ENCODE results near the gene EARS2. TPM values are rescaled to one million over a fixed set of nuclear protein-coding genes. Genes with fewer than 3 reads are reported as not detected.
"Not testable (repeated sequence)": the region's sequence is repeated elsewhere in the genome, so short reads cannot be mapped to it uniquely, and the experiment has no call there.

Gene EARS2
- total RNA-seq, 2 experiments from 2014 or later = 26.6 to 31.9 TPM

GRCh38 chr16:23511731-23512130, 45.4 kb downstream of the EARS2 start:
- no peak overlapping the region for H3K27ac Mint-ChIP-seq

GRCh38 chr16:23510915-23511270, 46.3 kb downstream of the EARS2 start:
- DNase-seq; ATAC-seq; POLR2A ChIA-PET; H3K9me3 Mint-ChIP-seq (ENCODE audit: low read depth); H3K27me3 Mint-ChIP-seq: not testable (repeated sequence)
- H3K4me3 Mint-ChIP-seq = peak overlapping the region; percentile 75
- H3K27ac Mint-ChIP-seq = peak overlapping the region; percentile 78
- H3K36me3 Mint-ChIP-seq (ENCODE audit: low read depth) = peaks cover 31% of the 10 kb centered on the region
- intact Hi-C loops (cut with DNase I, micrococcal nuclease) = loop anchor here in 1 of 2 experiments (1.0 kb wide), 5 partner anchors 46 to 362 kb away; partner anchors contain the start of genes COG7, DCTN5, EARS2 and NDUFAB1
- peaks cover 47% of the 10 kb centered on the region for H3K4me1 Mint-ChIP-seq
- CTCF ChIA-PET = interaction anchor here (1.0 kb wide), 1 partner anchor 59 kb away, joined by 3 read pairs; no protein-coding TSS in a partner anchor

More at GRCh38 chr16:23511731-23512130, 45.4 kb downstream of the EARS2 start:
- H3K27me3 Mint-ChIP-seq = no peaks in the 10 kb centered on the region
- H3K4me3 Mint-ChIP-seq = no peak overlapping the region
- POLR2A ChIA-PET = no interaction called here
- no peak for ATAC-seq
- CTCF ChIA-PET = interaction anchor here (1.0 kb wide), 1 partner anchor 60 kb away, joined by 3 read pairs; no protein-coding TSS in a partner anchor
- no peak for DNase-seq
- H3K36me3 Mint-ChIP-seq (ENCODE audit: low read depth) = peaks cover 24% of the 10 kb centered on the region
- H3K4me1 Mint-ChIP-seq = peaks cover 44% of the 10 kb centered on the region
- no peaks in the 10 kb centered on the region for H3K9me3 Mint-ChIP-seq (ENCODE audit: low read depth)
- intact Hi-C loops (cut with DNase I, micrococcal nuclease) = no loop called here

- intact Hi-C loops (cut with DNase I, micrococcal nuclease) = loop anchor here in 1 of 2 experiments (1.0 kb wide), 5 partner anchors 47 to 361 kb away; partner anchors contain the start of genes COG7, DCTN5, EARS2 and NDUFAB1
- POLR2A ChIA-PET = interaction anchor here (0.7 kb wide), 1 partner anchor 168 kb away, joined by 6 read pairs; no protein-coding TSS in a partner anchor
- Mint-ChIP-seq H3K27me3 (no peaks in the 10 kb centered on the region), H3K4me1 (peaks cover 48% of the 10 kb centered on the region), H3K4me3 (peak within 1 kb of the TSS; percentile 89), H3K27ac (peak within 1 kb of the TSS; percentile 78), H3K36me3 (ENCODE audit: low read depth) (peaks cover 30% of the 10 kb centered on the region), H3K9me3 (ENCODE audit: low read depth) (no peaks in the 10 kb centered on the region)
- DNase-seq = peak; percentile 88
- CTCF ChIA-PET = interaction anchor here (0.6 to 1.0 kb wide), 3 partner anchors 28 to 566 kb away, joined by 3 read pairs; no protein-coding TSS in a partner anchor
- ATAC-seq = peak; percentile 87
Measured at GRCh38 chr16:23510164-23510914, 46.8 kb downstream of the EARS2 start, which contains the start of gene GGA2. TSS of gene GGA2 (minus strand) at chr16:23510494. CDS start at chr16:23510411, 83 bp downstream.

- POLR2A ChIA-PET = interaction anchor here (0.7 kb wide), 1 partner anchor 168 kb away, joined by 6 read pairs; no protein-coding TSS in a partner anchor
- Mint-ChIP-seq H3K27ac (peak overlapping the region; percentile 76), H3K4me3 (peak overlapping the region; percentile 89), H3K9me3 (ENCODE audit: low read depth) (no peaks in the 10 kb centered on the region), H3K36me3 (ENCODE audit: low read depth) (peaks cover 29% of the 10 kb centered on the region), H3K4me1 (peaks cover 49% of the 10 kb centered on the region), H3K27me3 (no peaks in the 10 kb centered on the region)
- CTCF ChIA-PET = interaction anchor here (0.6 kb wide), 1 partner anchor 566 kb away, joined by 3 read pairs; no protein-coding TSS in a partner anchor
- intact Hi-C loops (cut with DNase I, micrococcal nuclease) = loop anchor here (1.0 to 2.0 kb wide), 6 partner anchors 48 to 360 kb away; partner anchors contain the start of genes NDUFAB1 (in 2 of the 2), COG7 (in 1 of the 2), DCTN5 (in 1 of the 2) and EARS2 (in 1 of the 2)
- peak; percentile 16 for ATAC-seq
- peak; percentile 48 for DNase-seq
Measured at GRCh38 chr16:23509782-23510163, 47.4 kb downstream of the EARS2 start.

GRCh38 chr16:23509441-23509754, 47.8 kb downstream of the EARS2 start:
- DNase-seq = no peak
- Mint-ChIP-seq H3K4me1 (peaks cover 49% of the 10 kb centered on the region), H3K4me3 (peak overlapping the region; percentile 89), H3K9me3 (ENCODE audit: low read depth) (no peaks in the 10 kb centered on the region), H3K36me3 (ENCODE audit: low read depth) (peaks cover 27% of the 10 kb centered on the region), H3K27me3 (no peaks in the 10 kb centered on the region), H3K27ac (peak overlapping the region; percentile 68)
- ChIA-PET CTCF (no interaction called here), POLR2A (no interaction called here)
- intact Hi-C loops (cut with DNase I, micrococcal nuclease) = loop anchor here in 1 of 2 experiments (2.0 kb wide), 1 partner anchor 87 kb away; the partner anchor contains the start of gene NDUFAB1
- no peak for ATAC-seq

GRCh38 chr16:23508589-23509440, 48.3 kb downstream of the EARS2 start:
- DNase-seq = no peak
- ChIA-PET CTCF (no interaction called here), POLR2A (no interaction called here)
- peak overlapping the region; percentile 68 for H3K27ac Mint-ChIP-seq
- no peaks in the 10 kb centered on the region for H3K27me3 Mint-ChIP-seq
- intact Hi-C loops (cut with DNase I, micrococcal nuclease) = loop anchor here in 1 of 2 experiments (2.0 kb wide), 1 partner anchor 88 kb away; the partner anchor contains the start of gene NDUFAB1
- peaks cover 25% of the 10 kb centered on the region for H3K36me3 Mint-ChIP-seq (ENCODE audit: low read depth)
- peaks cover 55% of the 10 kb centered on the region for H3K4me1 Mint-ChIP-seq
- no peaks in the 10 kb centered on the region for H3K9me3 Mint-ChIP-seq (ENCODE audit: low read depth)
- no peak for ATAC-seq
- peak overlapping the region; percentile 89 for H3K4me3 Mint-ChIP-seq

- ATAC-seq (no peak), DNase-seq (no peak)
- Mint-ChIP-seq H3K36me3 (ENCODE audit: low read depth) (peaks cover 30% of the 10 kb centered on the region), H3K4me1 (peaks cover 73% of the 10 kb centered on the region), H3K9me3 (ENCODE audit: low read depth) (no peaks in the 10 kb centered on the region), H3K4me3 (no peak overlapping the region), H3K27ac (no peak overlapping the region), H3K27me3 (no peaks in the 10 kb centered on the region)
- ChIA-PET POLR2A (interaction anchor here (0.5 to 1.2 kb wide), 2 partner anchors 9 to 38 kb away, joined by 4 to 5 read pairs; no protein-coding TSS in a partner anchor), CTCF (interaction anchor here (1.0 kb wide), 1 partner anchor 10 kb away, joined by 4 read pairs; no protein-coding TSS in a partner anchor)
- intact Hi-C loops (cut with DNase I, micrococcal nuclease) = no loop called here
Measured at GRCh38 chr16:23506606-23506994, 50.5 kb downstream of the EARS2 start.

- ChIA-PET POLR2A (interaction anchor here (0.5 to 1.2 kb wide), 4 partner anchors 8 to 38 kb away, joined by 3 to 5 read pairs (median 4); no protein-coding TSS in a partner anchor), CTCF (interaction anchor here (0.8 to 1.0 kb wide), 2 partner anchors 9 to 1802 kb away, joined by 3 to 4 read pairs; no protein-coding TSS in a partner anchor)
- Mint-ChIP-seq H3K4me1 (peaks cover 77% of the 10 kb centered on the region), H3K27ac (no peak overlapping the region), H3K36me3 (ENCODE audit: low read depth) (peaks cover 30% of the 10 kb centered on the region), H3K4me3 (no peak overlapping the region), H3K27me3 (no peaks in the 10 kb centered on the region), H3K9me3 (ENCODE audit: low read depth) (no peaks in the 10 kb centered on the region)
- ATAC-seq (no peak), DNase-seq (no peak)
- intact Hi-C loops (cut with DNase I, micrococcal nuclease) = loop anchor here (1.0 to 2.0 kb wide), 3 partner anchors 51 to 363 kb away; partner anchors contain the start of genes EARS2 (in 1 of the 2), PLK1 (in 1 of the 2) and UBFD1 (in 1 of the 2)
Measured at GRCh38 chr16:23505671-23506605, 51.2 kb downstream of the EARS2 start.

GRCh38 chr16:23505180-23505665, 51.9 kb downstream of the EARS2 start:
- H3K27ac Mint-ChIP-seq = peak overlapping the region; percentile 83
- H3K27me3 Mint-ChIP-seq = no peaks in the 10 kb centered on the region
- peaks cover 77% of the 10 kb centered on the region for H3K4me1 Mint-ChIP-seq
- H3K9me3 Mint-ChIP-seq (ENCODE audit: low read depth) = no peaks in the 10 kb centered on the region
- CTCF ChIA-PET = interaction anchor here (1.4 to 1.5 kb wide), 2 partner anchors 32 to 92 kb away, joined by 3 to 5 read pairs; no protein-coding TSS in a partner anchor
- no peak for ATAC-seq
- POLR2A ChIA-PET = interaction anchor here (0.7 to 1.3 kb wide), 4 partner anchors 16 to 52 kb away, joined by 3 to 5 read pairs (median 4); partner anchors contain the start of genes EARS2 and UBFD1
- intact Hi-C loops (cut with DNase I, micrococcal nuclease) = loop anchor here (1.0 to 2.0 kb wide), 3 partner anchors 52 to 364 kb away; partner anchors contain the start of genes EARS2 (in 1 of the 2), PLK1 (in 1 of the 2) and UBFD1 (in 1 of the 2)
- H3K4me3 Mint-ChIP-seq = peak overlapping the region; percentile 26
- peaks cover 30% of the 10 kb centered on the region for H3K36me3 Mint-ChIP-seq (ENCODE audit: low read depth)
- DNase-seq = no peak

Measured in activated CD4-positive, alpha-beta T cell treated with anti-CD3 and anti-CD28 coated beads for 36 hours (primary cell).